Kidney (tissue), 22 donors: Measurements from ENCODE around the gene TFAP2D. TPM values are rescaled to one million over a fixed set of nuclear protein-coding genes. Genes with fewer than 3 reads are reported as not detected.

Source experiments
- DNase-seq, 5 donors: peaks; one replicate each; pipeline ENCODE4 v3.0.0-alpha.2; 2013 to 2020
- FAIRE-seq: peaks from 2 replicates; lab custom pipeline; 2012; peaks lifted over from hg19 to GRCh38; lab: Jason Lieb, UNC
- H3K27ac ChIP-seq, 2 donors: one replicate each; pipeline ENCODE4 v1.7.0; 2013; ENCODE audit warnings: low read depth in 2 of 2, low read length in 2 of 2, inconsistent platforms in 1 of 2
- H3K27me3 ChIP-seq: one replicate; pipeline ENCODE4 v1.7.1; 2013; ENCODE audit warnings: low read length, inconsistent platforms; ENCODE audit not compliant: control insufficient read depth, insufficient read depth
- H3K36me3 ChIP-seq, 3 donors: one replicate each; pipeline versions ENCODE4 v1.7.0 to v1.7.1; 2013; ENCODE audit warnings: low read length in 3 of 3, control low read depth in 1 of 3, inconsistent platforms in 1 of 3; ENCODE audit not compliant: insufficient read depth in 3 of 3, control insufficient read depth in 2 of 3
- H3K4me1 ChIP-seq, 3 donors: one replicate each; pipeline versions ENCODE4 v1.7.0 to v1.7.1; 2013; ENCODE audit warnings: low read length in 3 of 3, inconsistent platforms in 1 of 3, low read depth in 1 of 3; ENCODE audit not compliant: control insufficient read depth in 2 of 3, insufficient read depth in 2 of 3
- H3K4me3 ChIP-seq, 3 donors: one replicate each; pipeline versions ENCODE4 v1.7.0 to v1.8.1; 2013; ENCODE audit warnings: low read length in 3 of 3, control low read depth in 1 of 3, inconsistent platforms in 1 of 3
- H3K9ac ChIP-seq, 3 donors: one replicate each; pipeline versions ENCODE4 v1.7.0 to v1.7.1; 2013; ENCODE audit warnings: low read length in 3 of 3, control low read depth in 1 of 3, inconsistent platforms in 1 of 3
- H3K9me3 ChIP-seq, 3 donors: one replicate each; pipeline versions ENCODE4 v1.7.0 to v1.7.1; 2013; ENCODE audit warnings: low read length in 3 of 3, control low read depth in 1 of 3, inconsistent platforms in 1 of 3; ENCODE audit not compliant: control insufficient read depth in 2 of 3, insufficient read depth in 1 of 3
- intact Hi-C: fragments of 100-400 bp; cut with DNase I; formaldehyde crosslinking; loops from one replicate; pipeline ENCODE4 v1.11.1; 2022
- long read RNA-seq, 10 donors: library from polyadenylated mRNA in 1 of 10; unstranded in 1 of 10; transcript quantifications; one replicate each; pipeline ENCODE4 v2.0.0 and lab custom pipeline, GENCODE V29; 2021 to 2026
- polyA plus RNA-seq: library from polyadenylated mRNA; stranded (reverse); fragments of 350-450 nt; fragmentation: Illumina TruSeq; extraction: RNeasy Lipid Tissue Mini Kit (QIAGEN cat#74804); gene quantifications from one replicate; pipeline ENCODE4 v1.2.3, GENCODE V29; 2014; ENCODE audit warnings: low read depth, low replicate concordance; ENCODE audit not compliant: insufficient read depth
- total RNA-seq: library from RNA; stranded (reverse); fragmentation: NEBNext Ultra II Directional; extraction: Animal tissue kit (Norgen Biotek cat#: 25700); gene quantifications from one replicate; pipeline ENCODE4 v1.2.1, GENCODE V29; 2021
- TF ChIP-seq, protein P1 (sequence below): IDR thresholded peaks from 3 replicates; pipeline ENCODE4 v1.5.1; 2012; ENCODE audit warnings: mild to moderate bottlenecking, moderate library complexity, borderline replicate concordance; ENCODE audit not compliant: insufficient read depth; ENCODE audit errors: extremely low read depth
- donor health status: control.
- donor health status: control.
- donor health status: control.
- donor health status: control.
- donor health status: control.
- donor health status: DM: yes; HTN: yes; CAD: no.
- donor health status: Normal renal cell carcinoma (clear cell type).

TFAP2D gene
- total RNA-seq = not detected
- polyA plus RNA-seq = not detected
- long read RNA-seq, donor 1 = 0 reads
- long read RNA-seq, donor 2 = 0 reads
- long read RNA-seq, donor 3 = 0 reads
- long read RNA-seq, donor 4 = 0 reads
- long read RNA-seq, donor 5 = 0 reads
- long read RNA-seq, donor 6 = 0 reads
- long read RNA-seq, donor 7 = 0 reads
- long read RNA-seq, donor 8 = 0 reads
- long read RNA-seq, donor 9 = 0 reads
- long read RNA-seq, donor 10 = 0 reads

GRCh38 chr6:50713226-50713625 is at the start of gene TFAP2D:
TSS of gene TFAP2D (plus strand) at chr6:50713526. CDS start at chr6:50714056, 530 bp downstream.
- H3K9me3 ChIP-seq = no peaks in the 10 kb centered on the region
- H3K9ac ChIP-seq = no peak within 1 kb of the TSS
- TF ChIP-seq, protein P1, sequence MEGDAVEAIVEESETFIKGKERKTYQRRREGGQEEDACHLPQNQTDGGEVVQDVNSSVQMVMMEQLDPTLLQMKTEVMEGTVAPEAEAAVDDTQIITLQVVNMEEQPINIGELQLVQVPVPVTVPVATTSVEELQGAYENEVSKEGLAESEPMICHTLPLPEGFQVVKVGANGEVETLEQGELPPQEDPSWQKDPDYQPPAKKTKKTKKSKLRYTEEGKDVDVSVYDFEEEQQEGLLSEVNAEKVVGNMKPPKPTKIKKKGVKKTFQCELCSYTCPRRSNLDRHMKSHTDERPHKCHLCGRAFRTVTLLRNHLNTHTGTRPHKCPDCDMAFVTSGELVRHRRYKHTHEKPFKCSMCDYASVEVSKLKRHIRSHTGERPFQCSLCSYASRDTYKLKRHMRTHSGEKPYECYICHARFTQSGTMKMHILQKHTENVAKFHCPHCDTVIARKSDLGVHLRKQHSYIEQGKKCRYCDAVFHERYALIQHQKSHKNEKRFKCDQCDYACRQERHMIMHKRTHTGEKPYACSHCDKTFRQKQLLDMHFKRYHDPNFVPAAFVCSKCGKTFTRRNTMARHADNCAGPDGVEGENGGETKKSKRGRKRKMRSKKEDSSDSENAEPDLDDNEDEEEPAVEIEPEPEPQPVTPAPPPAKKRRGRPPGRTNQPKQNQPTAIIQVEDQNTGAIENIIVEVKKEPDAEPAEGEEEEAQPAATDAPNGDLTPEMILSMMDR = no peak
- DNase-seq (no peak), FAIRE-seq (no peak)
- H3K27me3 ChIP-seq = peaks cover 33% of the 10 kb centered on the region
- intact Hi-C loops = no loop called here
- no peaks in the 10 kb centered on the region for H3K36me3 ChIP-seq
- H3K4me3 ChIP-seq = no peak within 1 kb of the TSS
- no peaks in the 10 kb centered on the region for H3K4me1 ChIP-seq
- no peak within 1 kb of the TSS for H3K27ac ChIP-seq

DNA sequence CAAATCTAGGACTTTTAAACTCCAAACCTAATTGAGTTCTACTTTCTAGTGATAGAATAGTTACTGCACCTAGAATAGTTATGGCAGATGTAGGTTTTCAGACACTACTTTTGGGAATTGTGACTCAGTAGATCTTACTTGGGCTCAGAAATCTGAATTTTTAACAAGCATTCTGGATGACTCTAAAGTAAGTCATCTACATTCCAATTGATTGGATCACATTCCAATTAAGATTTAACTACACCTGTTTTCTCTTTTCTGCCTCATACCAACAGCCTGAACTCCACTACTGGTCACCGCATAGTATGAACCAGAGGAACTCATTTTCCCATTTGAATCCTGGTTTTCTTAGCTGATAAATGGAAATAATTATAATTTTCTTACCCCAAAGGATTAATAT is 49.5 kb upstream of the TFAP2D start:
- H3K4me1 ChIP-seq = no peaks in the 10 kb centered on the region
- H3K27ac ChIP-seq = no peak overlapping the region
- H3K9me3 ChIP-seq = no peaks in the 10 kb centered on the region
- H3K27me3 ChIP-seq = no peaks in the 10 kb centered on the region
- H3K4me3 ChIP-seq = no peak overlapping the region
- intact Hi-C loops = no loop called here
- FAIRE-seq (no peak), DNase-seq (no peak)
- no peak overlapping the region for H3K9ac ChIP-seq
- TF ChIP-seq, protein P1 = no peak
- no peaks in the 10 kb centered on the region for H3K36me3 ChIP-seq

DNA sequence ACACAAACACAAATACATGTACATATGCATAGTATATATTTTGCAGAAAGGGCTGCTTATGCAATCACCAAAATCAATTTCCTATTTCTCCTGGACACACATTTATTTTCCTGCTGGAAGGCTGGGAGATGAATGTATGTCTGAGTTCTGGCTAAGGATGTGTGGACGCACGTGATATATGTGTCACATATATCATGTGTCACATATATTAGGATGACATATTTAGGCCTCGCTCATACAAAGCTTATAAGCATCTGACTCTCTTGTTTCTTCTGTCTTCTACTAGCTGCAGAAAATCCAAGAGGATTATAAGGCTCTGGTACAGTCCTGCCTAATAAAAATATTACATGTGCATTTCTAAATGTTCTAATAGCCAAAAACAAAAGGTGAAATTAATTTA is 47.2 kb upstream of the TFAP2D start:
- TF ChIP-seq, protein P1 = no peak
- DNase-seq = no peak
- H3K36me3 ChIP-seq = no peaks in the 10 kb centered on the region
- H3K4me3 ChIP-seq = no peak overlapping the region
- H3K27ac ChIP-seq = no peak overlapping the region
- no peaks in the 10 kb centered on the region for H3K9me3 ChIP-seq
- H3K27me3 ChIP-seq = no peaks in the 10 kb centered on the region
- intact Hi-C loops = no loop called here
- no peaks in the 10 kb centered on the region for H3K4me1 ChIP-seq
- no peak for FAIRE-seq
- no peak overlapping the region for H3K9ac ChIP-seq
